Hepatocyte (in vitro differentiated cells): Measurements from ENCODE around the gene ASB2. TPM values are rescaled to one million over a fixed set of nuclear protein-coding genes. Genes with fewer than 3 reads are reported as not detected.

Source experiments
- DNase-seq: peaks from one replicate; pipeline ENCODE4 v3.0.0-alpha.2; 2016; ENCODE audit warnings: low spot score
- H2AFZ ChIP-seq: fragments of 200-600 bp; sonication (generic); 2 replicates; pipeline ENCODE4 v1.6.0; 2016; ENCODE audit warnings: antibody characterized with exemption, mild to moderate bottlenecking
- H3K27ac ChIP-seq: fragments of 200-600 bp; sonication (generic); 2 replicates; pipeline ENCODE4 v1.5.1; 2016; ENCODE audit warnings: mild to moderate bottlenecking
- H3K27me3 ChIP-seq: fragments of 200-600 bp; sonication (generic); 2 replicates; pipeline ENCODE4 v1.6.1; 2016
- H3K36me3 ChIP-seq: fragments of 200-600 bp; sonication (generic); replicated peaks from 2 replicates; pipeline ENCODE4 v1.5.1; 2016; ENCODE audit warnings: low read depth; ENCODE audit not compliant: insufficient read depth
- H3K4me1 ChIP-seq: fragments of 200-600 bp; sonication (generic); 2 replicates; pipeline ENCODE4 v1.5.1; 2016; ENCODE audit warnings: mild to moderate bottlenecking, moderate library complexity; ENCODE audit not compliant: insufficient read depth
- H3K4me2 ChIP-seq: fragments of 200-600 bp; sonication (generic); 2 replicates; pipeline ENCODE4 v1.6.0; 2016
- H3K4me3 ChIP-seq: fragments of 200-600 bp; sonication (generic); 2 replicates; pipeline ENCODE4 v1.5.1; 2016; ENCODE audit warnings: mild to moderate bottlenecking
- H3K79me2 ChIP-seq: fragments of 200-600 bp; sonication (generic); 2 replicates; pipeline ENCODE4 v1.6.0; 2017; ENCODE audit warnings: mild to moderate bottlenecking
- H3K9me2 ChIP-seq: fragments of 200-600 bp; sonication (generic); replicated peaks from 2 replicates; pipeline ENCODE4 v1.6.0; 2017; ENCODE audit warnings: mild to moderate bottlenecking; ENCODE audit not compliant: insufficient read depth
- H3K9me3 ChIP-seq: fragments of 200-600 bp; sonication (generic); 2 replicates; pipeline ENCODE4 v1.5.1; 2016; ENCODE audit warnings: low read depth, mild to moderate bottlenecking
- H4K20me1 ChIP-seq: fragments of 200-600 bp; sonication (generic); 2 replicates; pipeline ENCODE4 v1.6.0; 2016; ENCODE audit warnings: mild to moderate bottlenecking; ENCODE audit not compliant: insufficient read depth, poor library complexity, severe bottlenecking
- CTCF ChIP-seq: fragments of 200-600 bp; sonication (generic); IDR thresholded peaks from 2 replicates; pipeline ENCODE4 v1.5.1; 2016; ENCODE audit warnings: antibody characterized with exemption, mild to moderate bottlenecking; ENCODE audit not compliant: poor library complexity
- EZH2 ChIP-seq: fragments of 200-600 bp; sonication (generic); IDR thresholded peaks from 2 replicates; pipeline ENCODE4 v1.6.1; 2016; ENCODE audit warnings: antibody characterized with exemption, mild to moderate bottlenecking, borderline replicate concordance
- EZH2phosphoT487 ChIP-seq: fragments of 200-600 bp; sonication (generic); IDR thresholded peaks from one replicate; pipeline ENCODE4 v1.6.1; 2018; ENCODE audit warnings: antibody characterized with exemption, mild to moderate bottlenecking, low read depth, moderate library complexity; ENCODE audit not compliant: unreplicated experiment, severe bottlenecking
- whole genome bisulfite sequencing: methylation state at CpG from one replicate; pipeline ENCODE4 v1.1.6; 2016; ENCODE audit warnings: low lambda C conversion rate; ENCODE audit errors: missing lambda C conversion rate; 5-methylcytosine and 5-hydroxymethylcytosine counted together
- polyA plus RNA-seq: library from polyadenylated mRNA; unstranded; fragments of >200 nt; fragmentation: Nextera tagmentation; extraction: Ambion mirVana; gene quantifications from 2 replicates; pipeline ENCODE4 v1.2.1, GENCODE V29; 2016
- total RNA-seq: library from RNA; depleted of rRNA; stranded (reverse); fragments of >200 nt; gene quantifications from 2 replicates; pipeline ENCODE4 v1.2.3, GENCODE V29; 2014

The ASB2 gene
- total and polyA plus RNA-seq, 2 experiments from 2014 or later: 0.27 to 0.53 TPM

- TF ChIP-seq EZH2phosphoT487: no peak
- no peak for TF ChIP-seq CTCF
- TF ChIP-seq EZH2: no peak
- no peak overlapping the region for H3K4me2 ChIP-seq
These were observed 48.6 kb downstream of the ASB2 start for GRCh38 chr14:93927800-93928145.

GRCh38 chr14:93926873-93927799 lies 49.2 kb downstream of the ASB2 start, which contains the start of gene FAM181A:
FAM181A (plus strand) TSS chr14:93927344; CDS start chr14:93928286, 942 bp downstream.
- no peaks in the 10 kb centered on the region for H3K9me2 ChIP-seq
- TF ChIP-seq CTCF (no peak), EZH2 (no peak), EZH2phosphoT487 (no peak)
- no peaks in the 10 kb centered on the region for H3K79me2 ChIP-seq
- H4K20me1 ChIP-seq: no peaks in the 10 kb centered on the region
- H3K4me3 ChIP-seq: no peak within 1 kb of the TSS
- H3K27me3 ChIP-seq: no peaks in the 10 kb centered on the region
- no peak within 1 kb of the TSS for H3K27ac ChIP-seq
- H3K4me1 ChIP-seq: no peaks in the 10 kb centered on the region
- H3K9me3 ChIP-seq: no peaks in the 10 kb centered on the region
- no peaks in the 10 kb centered on the region for H3K36me3 ChIP-seq
- 88% methylated on average over 28 of the region's 38 CpGs for WGBS
- H2AFZ ChIP-seq: no peak within 1 kb of the TSS
- no peak within 1 kb of the TSS for H3K4me2 ChIP-seq
- DNase-seq: no peak

More at GRCh38 chr14:93927800-93928145, 48.6 kb downstream of the ASB2 start:
- no peak overlapping the region for H3K4me3 ChIP-seq
- no peak overlapping the region for H3K27ac ChIP-seq
- no peaks in the 10 kb centered on the region for H3K79me2 ChIP-seq
- H3K9me3 ChIP-seq: no peaks in the 10 kb centered on the region
- no peaks in the 10 kb centered on the region for H3K4me1 ChIP-seq
- no peak overlapping the region for H2AFZ ChIP-seq
- H3K36me3 ChIP-seq: no peaks in the 10 kb centered on the region
- WGBS: 80% methylated on average over 6 of the region's 6 CpGs
- H4K20me1 ChIP-seq: no peaks in the 10 kb centered on the region
- no peaks in the 10 kb centered on the region for H3K27me3 ChIP-seq
- no peaks in the 10 kb centered on the region for H3K9me2 ChIP-seq
- DNase-seq: no peak

- TF ChIP-seq CTCF (no peak), EZH2phosphoT487 (no peak), EZH2 (no peak)
- H3K9me2 ChIP-seq: no peaks in the 10 kb centered on the region
- H3K27ac ChIP-seq: no peak overlapping the region
- H4K20me1 ChIP-seq: no peaks in the 10 kb centered on the region
- H3K4me1 ChIP-seq: no peaks in the 10 kb centered on the region
- 89% methylated on average over 20 of the region's 21 CpGs for WGBS
- H3K9me3 ChIP-seq: no peaks in the 10 kb centered on the region
- no peaks in the 10 kb centered on the region for H3K79me2 ChIP-seq
- H3K4me2 ChIP-seq: no peak overlapping the region
- no peak overlapping the region for H3K4me3 ChIP-seq
- H3K36me3 ChIP-seq: no peaks in the 10 kb centered on the region
- H3K27me3 ChIP-seq: no peaks in the 10 kb centered on the region
- H2AFZ ChIP-seq: no peak overlapping the region
- DNase-seq: no peak
These were observed 50.0 kb downstream of the ASB2 start for GRCh38 chr14:93926245-93926872.
